IMR-90 (cell line): Measurements from ENCODE around the gene SLC13A5. TPM values are rescaled to one million over a fixed set of nuclear protein-coding genes. Genes with fewer than 3 reads are reported as not detected.

Experiments
- ATAC-seq: fragments of 200-7000 bp; cut with Tn5 transposase; 2 replicates; pipeline ENCODE4 v1.9.1; 2020; ENCODE audit warnings: low read depth, mild to moderate bottlenecking, moderate library complexity
- BruUV-seq: library from RNA; stranded (reverse); fragments of 400-500 nt; replicated peaks from 2 replicates; lab custom pipeline; 2021; lab: Mats Ljungman, UMichigan
- CTCF ChIA-PET: fragments of 300-600 bp; formaldehyde crosslinking; extraction: SDS; loops from one replicate; lab custom pipeline; 2021; ENCODE audit warnings: antibody characterized with exemption; lab: Yijun Ruan, JAX
- POLR2A ChIA-PET: fragments of 300-600 bp; sonication (Branson Sonifier 250); formaldehyde crosslinking; loops from one replicate; lab custom pipeline; 2022; ENCODE audit warnings: antibody characterized with exemption; ENCODE audit not compliant: unreplicated experiment; lab: Charles Lee
- DNase-seq: peaks from one replicate; pipeline ENCODE4 v3.0.0; 2013
- H2AFZ ChIP-seq: replicated peaks from 2 replicates; pipeline ENCODE3; 2013; ENCODE audit warnings: low read length, mild to moderate bottlenecking; ENCODE audit not compliant: poor library complexity
- H2AK5ac ChIP-seq: 2 replicates; pipeline ENCODE4 v1.6.1; 2013; ENCODE audit warnings: low read depth, low read length, inconsistent platforms
- H2AK9ac ChIP-seq: replicated peaks from 2 replicates; pipeline ENCODE3; 2013; ENCODE audit warnings: mild to moderate bottlenecking, low read depth, low read length, moderate library complexity; ENCODE audit not compliant: poor library complexity
- H2BK120ac ChIP-seq: 2 replicates; pipeline ENCODE4 v1.6.1; 2013; ENCODE audit warnings: low read depth, low read length, inconsistent platforms
- H2BK15ac ChIP-seq: 3 replicates; pipeline ENCODE4 v1.6.1; 2013; ENCODE audit warnings: low read depth, low read length, inconsistent platforms
- H2BK20ac ChIP-seq: 2 replicates; pipeline ENCODE4 v1.6.1; 2013; ENCODE audit warnings: low read depth, mild to moderate bottlenecking, inconsistent platforms, low read length, moderate library complexity
- H2BK5ac ChIP-seq: 2 replicates; pipeline ENCODE4 v1.6.1; 2013; ENCODE audit warnings: mild to moderate bottlenecking, low read depth, low read length, inconsistent platforms; ENCODE audit not compliant: poor library complexity, severe bottlenecking
- H3K14ac ChIP-seq: replicated peaks from 2 replicates; pipeline ENCODE4 v1.6.1; 2013; ENCODE audit warnings: low read depth, low read length, inconsistent platforms
- H3K18ac ChIP-seq: 2 replicates; pipeline ENCODE4 v1.6.1; 2013; ENCODE audit warnings: low read depth, low read length, control low read depth
- H3K23ac ChIP-seq: 2 replicates; pipeline ENCODE4 v1.6.1; 2013; ENCODE audit warnings: low read depth, low read length, inconsistent platforms
- H3K27ac ChIP-seq: 2 replicates; pipeline ENCODE4 v1.5.1; 2013; ENCODE audit warnings: mild to moderate bottlenecking, control low read depth, low read length; ENCODE audit not compliant: insufficient read depth
- H3K27me3 ChIP-seq: 2 replicates; pipeline ENCODE4 v1.6.1; 2013; ENCODE audit warnings: low read length; ENCODE audit not compliant: control insufficient read depth, insufficient read depth
- H3K36me3 ChIP-seq: 2 replicates; pipeline ENCODE4 v1.6.1; 2013; ENCODE audit warnings: low read length, mixed read lengths; ENCODE audit not compliant: control insufficient read depth, insufficient read depth
- H3K4ac ChIP-seq: 2 replicates; pipeline ENCODE4 v1.6.1; 2013; ENCODE audit warnings: low read depth, low read length, inconsistent platforms
- H3K4me1 ChIP-seq: 2 replicates; pipeline ENCODE4 v1.6.1; 2013; ENCODE audit warnings: low read length, mixed read lengths; ENCODE audit not compliant: control insufficient read depth, insufficient read depth
- H3K4me2 ChIP-seq: 2 replicates; pipeline ENCODE4 v1.6.1; 2013; ENCODE audit warnings: low read depth, mild to moderate bottlenecking, control low read depth, low read length, moderate library complexity
- H3K4me3 ChIP-seq: 2 replicates; pipeline ENCODE4 v1.5.1; 2013; ENCODE audit warnings: low read depth, mild to moderate bottlenecking, control low read depth, low read length, moderate library complexity; ENCODE audit not compliant: insufficient read depth
- H3K56ac ChIP-seq: 2 replicates; pipeline ENCODE4 v1.6.1; 2013; ENCODE audit warnings: low read length, inconsistent platforms; ENCODE audit not compliant: insufficient read depth; ENCODE audit errors: extremely low read depth
- H3K79me1 ChIP-seq, 2 experiments: 2 replicates each; pipeline ENCODE4 v1.6.1; 2013; ENCODE audit warnings: low read length in 2 of 2, inconsistent platforms in 1 of 2, low read depth in 1 of 2
- H3K9ac ChIP-seq: 2 replicates; pipeline ENCODE4 v1.6.1; 2013; ENCODE audit warnings: low read depth, low read length, control low read depth
- H3K9me1 ChIP-seq: 2 replicates; pipeline ENCODE4 v1.6.1; 2013; ENCODE audit warnings: low read length, inconsistent platforms; ENCODE audit not compliant: insufficient read depth
- H3K9me3 ChIP-seq: 2 replicates; pipeline ENCODE4 v1.6.1; 2013; ENCODE audit warnings: low read length; ENCODE audit not compliant: control insufficient read depth, insufficient read depth
- H4K20me1 ChIP-seq: 2 replicates; pipeline ENCODE4 v1.6.1; 2013; ENCODE audit warnings: low read length, inconsistent platforms; ENCODE audit not compliant: insufficient read depth
- H4K5ac ChIP-seq: 2 replicates; pipeline ENCODE4 v1.6.1; 2013; ENCODE audit warnings: mild to moderate bottlenecking, low read depth, low read length, control low read depth
- H4K8ac ChIP-seq, 2 experiments: 2 replicates each; pipeline ENCODE4 v1.6.1; 2013; ENCODE audit warnings: low read depth in 2 of 2, low read length in 2 of 2, control low read depth in 1 of 2, inconsistent platforms in 1 of 2
- H4K91ac ChIP-seq: 2 replicates; pipeline ENCODE4 v1.6.1; 2013; ENCODE audit warnings: low read depth, low read length, inconsistent platforms; ENCODE audit not compliant: insufficient read depth
- BHLHE40 ChIP-seq: fragments of 150-350 bp; IDR thresholded peaks from 2 replicates; pipeline ENCODE4 v1.6.1; 2016; ENCODE audit warnings: mild to moderate bottlenecking, low read depth, low read length
- CEBPB ChIP-seq: IDR thresholded peaks from 2 replicates; pipeline ENCODE4 v1.6.1; 2012; ENCODE audit warnings: low read depth, low read length, improper control_type of control experiment
- FOS ChIP-seq: fragments of 150-350 bp; IDR thresholded peaks from 2 replicates; pipeline ENCODE4 v1.6.1; 2016; ENCODE audit warnings: low read depth, low read length
- MAFK ChIP-seq: IDR thresholded peaks from 2 replicates; pipeline ENCODE4 v1.6.1; 2012; ENCODE audit warnings: low read depth, low read length, improper control_type of control experiment
- MXI1 ChIP-seq: IDR thresholded peaks from 2 replicates; pipeline ENCODE4 v1.6.1; 2012; ENCODE audit warnings: low read depth, mild to moderate bottlenecking, low read length, moderate library complexity, borderline replicate concordance
- POLR2A ChIP-seq: IDR thresholded peaks from 2 replicates; pipeline ENCODE4 v1.6.1; 2012; ENCODE audit warnings: mild to moderate bottlenecking, low read depth, low read length
- RAD21 ChIP-seq: IDR thresholded peaks from 2 replicates; pipeline ENCODE4 v1.6.1; 2012; ENCODE audit warnings: low read length, improper control_type of control experiment
- RCOR1 ChIP-seq: IDR thresholded peaks from 2 replicates; pipeline ENCODE4 v1.6.1; 2012; ENCODE audit warnings: mild to moderate bottlenecking, low read length, improper control_type of control experiment; ENCODE audit not compliant: insufficient replicate concordance
- RFX5 ChIP-seq: IDR thresholded peaks from 2 replicates; pipeline ENCODE4 v1.8.0; 2012; ENCODE audit warnings: low read depth, mild to moderate bottlenecking, low read length, moderate library complexity
- USF2 ChIP-seq: fragments of 150-350 bp; IDR thresholded peaks from 2 replicates; pipeline ENCODE4 v1.6.1; 2017; ENCODE audit warnings: mild to moderate bottlenecking, antibody characterized with exemption, low read length, low read depth
- WGBS, 2 experiments: methylation state at CpG; one replicate each; pipeline versions ENCODE4 v1.1.5 to v1.1.7; 2013; ENCODE audit warnings: missing lambda C conversion rate in 2 of 2; ENCODE audit not compliant: insufficient read length in 1 of 2; ENCODE audit errors: extremely low coverage in 2 of 2; 5-methylcytosine and 5-hydroxymethylcytosine counted together
- dilution Hi-C: fragments of 300-500 bp; cut with HindIII; formaldehyde crosslinking; loops from one replicate; pipeline ENCODE4 v1.14.3; 2018; ENCODE audit warnings: low sequenced_read_pairs; ENCODE audit not compliant: unreplicated experiment
- in situ Hi-C: fragments of 300-500 bp; cut with MboI; formaldehyde crosslinking; loops from 3 replicates; pipeline ENCODE4 v1.14.3; 2019; ENCODE audit warnings: low sequenced_read_pairs, inconsistent platforms, mixed read lengths
- intact Hi-C: fragments of 100-400 bp; cut with micrococcal nuclease; formaldehyde crosslinking; loops from 2 replicates; pipeline ENCODE4 v1.10.0; 2022
- polyA plus RNA-seq, 3 experiments: library from polyadenylated mRNA; depleted of rRNA; stranded (reverse); fragments of >200 nt; gene quantifications; 2 replicates each; pipeline ENCODE4 v1.2.3, GENCODE V29; 2012; ENCODE audit warnings: low replicate concordance in 1 of 3
- total RNA-seq: library from RNA; depleted of rRNA; stranded (reverse); fragments of >200 nt; gene quantifications from 2 replicates; pipeline ENCODE4 v1.2.3, GENCODE V29; 2012
- TF ChIP-seq, protein P1 (sequence below): conservative IDR thresholded peaks from 2 replicates; pipeline ENCODE4 v1.5.1; 2012; ENCODE audit warnings: mild to moderate bottlenecking, low read depth, low read length, improper control_type of control experiment
- TF ChIP-seq, protein P2 (sequence below): fragments of 150-350 bp; IDR thresholded peaks from 2 replicates; pipeline ENCODE4 v1.6.1; 2016; ENCODE audit warnings: low read depth, mild to moderate bottlenecking, low read length, moderate library complexity, borderline replicate concordance

Gene SLC13A5
- total and polyA plus RNA-seq, 2 of the 4 experiments (the other 2 are of a cell fraction) = not detected

- Histone ChIP-seq H2AK5ac (peak overlapping the region; percentile 81), H2BK120ac (peak overlapping the region; percentile 95), H3K56ac (peak overlapping the region; percentile 93), H2AFZ (peak overlapping the region; percentile 68), H3K4me1 (peaks cover 15% of the 10 kb centered on the region), H3K27ac (peak overlapping the region; percentile 54), H3K18ac (peak overlapping the region; percentile 75), H4K5ac (peak overlapping the region; percentile 84; the same call in 1 of the 2 replicates), H3K9me1 (peaks cover 12% of the 10 kb centered on the region), H2BK15ac (peak overlapping the region; percentile 75), H3K9ac (no peak overlapping the region; the same call in 1 of the 2 replicates), H3K14ac (peak overlapping the region; percentile 90), H2BK20ac (peak overlapping the region; percentile 94), H3K36me3 (no peaks in the 10 kb centered on the region), H3K27me3 (no peaks in the 10 kb centered on the region), H4K8ac (peak overlapping the region; percentile 75 to 91), H3K4ac (peak overlapping the region; percentile 94), H3K4me2 (no peak overlapping the region), H3K9me3 (no peaks in the 10 kb centered on the region), H4K20me1 (no peaks in the 10 kb centered on the region), H3K4me3 (no peak overlapping the region), H3K23ac (peak overlapping the region; percentile 91), H3K79me1 (no peaks in the 10 kb centered on the region), H2BK5ac (peak overlapping the region; percentile 83), H4K91ac (peak overlapping the region; percentile 95), H2AK9ac (no peak overlapping the region)
- no TSS peak for BruUV-seq
- in situ Hi-C loops (no loop called here), intact Hi-C loops (loop anchor here (2.0 to 10.0 kb wide), 2 partner anchors 89 to 261 kb away; a partner anchor contains a TSS), dilution Hi-C loops (no loop called here)
- ChIA-PET CTCF (no interaction called here), POLR2A (no interaction called here)
- no CpG with 5 or more reads among the region's 6 CpGs for WGBS, 2 experiments
- TF ChIP-seq POLR2A (no peak), RCOR1 (no peak), MXI1 (no peak), CEBPB (no peak), BHLHE40 (no peak), FOS (no peak), MAFK (no peak), RFX5 (no peak), USF2 (no peak), RAD21 (no peak)
- TF ChIP-seq, protein P1, sequence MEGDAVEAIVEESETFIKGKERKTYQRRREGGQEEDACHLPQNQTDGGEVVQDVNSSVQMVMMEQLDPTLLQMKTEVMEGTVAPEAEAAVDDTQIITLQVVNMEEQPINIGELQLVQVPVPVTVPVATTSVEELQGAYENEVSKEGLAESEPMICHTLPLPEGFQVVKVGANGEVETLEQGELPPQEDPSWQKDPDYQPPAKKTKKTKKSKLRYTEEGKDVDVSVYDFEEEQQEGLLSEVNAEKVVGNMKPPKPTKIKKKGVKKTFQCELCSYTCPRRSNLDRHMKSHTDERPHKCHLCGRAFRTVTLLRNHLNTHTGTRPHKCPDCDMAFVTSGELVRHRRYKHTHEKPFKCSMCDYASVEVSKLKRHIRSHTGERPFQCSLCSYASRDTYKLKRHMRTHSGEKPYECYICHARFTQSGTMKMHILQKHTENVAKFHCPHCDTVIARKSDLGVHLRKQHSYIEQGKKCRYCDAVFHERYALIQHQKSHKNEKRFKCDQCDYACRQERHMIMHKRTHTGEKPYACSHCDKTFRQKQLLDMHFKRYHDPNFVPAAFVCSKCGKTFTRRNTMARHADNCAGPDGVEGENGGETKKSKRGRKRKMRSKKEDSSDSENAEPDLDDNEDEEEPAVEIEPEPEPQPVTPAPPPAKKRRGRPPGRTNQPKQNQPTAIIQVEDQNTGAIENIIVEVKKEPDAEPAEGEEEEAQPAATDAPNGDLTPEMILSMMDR = no peak
- TF ChIP-seq, protein P2, sequence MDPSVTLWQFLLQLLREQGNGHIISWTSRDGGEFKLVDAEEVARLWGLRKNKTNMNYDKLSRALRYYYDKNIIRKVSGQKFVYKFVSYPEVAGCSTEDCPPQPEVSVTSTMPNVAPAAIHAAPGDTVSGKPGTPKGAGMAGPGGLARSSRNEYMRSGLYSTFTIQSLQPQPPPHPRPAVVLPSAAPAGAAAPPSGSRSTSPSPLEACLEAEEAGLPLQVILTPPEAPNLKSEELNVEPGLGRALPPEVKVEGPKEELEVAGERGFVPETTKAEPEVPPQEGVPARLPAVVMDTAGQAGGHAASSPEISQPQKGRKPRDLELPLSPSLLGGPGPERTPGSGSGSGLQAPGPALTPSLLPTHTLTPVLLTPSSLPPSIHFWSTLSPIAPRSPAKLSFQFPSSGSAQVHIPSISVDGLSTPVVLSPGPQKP = no peak
- ATAC-seq = no peak
- DNase-seq = no peak
Observed at GRCh38 chr17:6753546-6753945, 40.4 kb upstream of the SLC13A5 start.
